CD4-positive, alpha-beta T cell treated with Interleukin-10 for 1 hour (primary cell): Measurements from ENCODE around the gene SGPL1.

Source experiments
- DNase-seq: peaks from one replicate; pipeline ENCODE4 v3.0.0-alpha.2; 2020

SGPL1 gene

DNA sequence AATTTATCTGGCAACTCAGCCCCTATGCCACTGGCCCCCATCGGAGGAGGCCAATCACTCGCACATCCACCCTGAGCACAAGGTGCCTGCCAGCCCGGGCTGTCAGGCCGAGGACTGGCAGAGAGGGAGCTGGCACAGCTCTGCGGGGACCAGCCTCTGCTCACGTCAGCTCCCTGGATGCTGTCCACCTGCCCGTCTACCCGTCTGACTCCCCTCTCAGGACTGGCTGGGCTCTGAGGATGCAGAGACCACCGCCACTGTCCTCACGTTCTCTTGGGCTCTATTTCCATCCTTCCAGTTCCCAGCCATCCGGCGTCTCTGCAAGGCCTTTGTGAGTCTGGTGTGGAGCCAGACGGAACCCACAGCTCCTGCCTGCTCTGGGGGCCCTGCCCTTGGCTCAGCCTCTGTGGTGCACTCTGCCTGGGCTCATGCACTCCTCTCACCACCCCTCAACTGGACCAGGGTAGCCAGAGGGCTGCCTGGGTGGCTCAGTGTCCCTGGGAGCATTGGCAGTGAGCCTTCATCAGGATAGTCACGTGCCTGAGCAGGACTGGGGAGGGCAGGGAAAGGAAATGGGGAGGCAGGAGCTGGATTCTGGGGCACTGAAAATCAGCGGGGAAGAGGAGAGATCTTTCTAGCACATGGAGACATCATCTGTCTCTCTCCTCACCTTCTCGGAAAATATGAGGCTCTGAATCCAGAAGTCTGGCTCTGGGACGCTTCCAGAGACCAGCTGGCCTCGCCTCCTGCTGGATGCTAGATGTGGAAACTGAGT lies 110.7 kb downstream of the SGPL1 start:
- DNase-seq, result no peak

DNA sequence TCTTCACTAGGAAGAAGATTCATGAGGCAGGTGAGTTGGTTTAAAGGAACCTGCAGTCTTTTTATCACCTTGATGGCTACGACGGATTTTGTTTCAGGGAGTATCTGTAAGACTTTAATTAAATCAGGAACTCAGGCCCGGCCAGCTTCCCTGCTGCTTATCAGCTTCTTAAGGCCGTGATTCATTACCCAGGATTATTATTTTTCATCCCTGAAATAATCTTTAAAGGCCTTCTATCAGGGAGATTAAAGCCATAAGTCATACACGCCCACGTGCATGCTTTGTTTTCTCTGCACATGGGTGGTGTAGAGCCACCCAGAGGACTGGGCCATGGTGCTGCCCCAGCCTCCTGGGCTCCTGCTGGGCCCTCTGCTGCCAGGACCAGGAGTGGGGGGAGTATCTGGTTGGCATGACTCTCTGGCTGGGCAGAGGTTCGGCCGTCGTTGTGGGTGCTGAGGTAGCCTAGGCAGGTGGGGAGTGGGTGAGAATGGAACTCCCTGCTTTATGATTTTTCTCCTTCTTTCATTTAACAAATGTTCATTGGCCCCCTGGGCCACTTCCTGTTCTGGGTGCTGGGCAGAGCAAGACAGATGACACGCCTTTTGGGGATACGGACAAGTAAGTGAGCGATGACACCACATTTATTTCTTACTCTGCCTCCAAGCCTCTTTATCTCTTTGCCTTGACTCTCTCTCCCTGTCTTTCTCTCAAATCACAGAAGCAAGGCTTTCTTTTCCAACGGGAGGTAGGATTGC lies 111.6 kb downstream of the SGPL1 start:
- no peak for DNase-seq

DNA sequence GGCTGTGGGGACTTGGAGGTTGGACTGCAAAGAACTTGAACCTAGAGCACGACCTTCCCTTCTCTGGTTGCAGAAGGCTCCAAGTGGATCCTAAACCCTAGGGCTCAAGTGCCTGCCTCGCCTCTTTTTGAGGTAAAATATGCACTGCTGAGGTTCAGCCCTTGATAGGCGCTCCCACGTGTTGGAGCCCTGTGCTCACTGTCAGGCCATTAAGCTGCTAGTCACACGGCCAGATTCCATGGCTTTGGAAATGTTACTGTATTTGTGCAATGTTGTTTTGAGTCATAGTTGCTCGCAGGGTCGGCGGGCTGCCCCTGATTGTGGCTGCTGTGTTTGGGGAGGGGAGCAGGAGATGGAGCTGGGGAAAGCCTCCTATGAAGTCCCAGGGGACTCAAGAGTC lies 112.4 kb downstream of the SGPL1 start:
- DNase-seq, result no peak

DNA sequence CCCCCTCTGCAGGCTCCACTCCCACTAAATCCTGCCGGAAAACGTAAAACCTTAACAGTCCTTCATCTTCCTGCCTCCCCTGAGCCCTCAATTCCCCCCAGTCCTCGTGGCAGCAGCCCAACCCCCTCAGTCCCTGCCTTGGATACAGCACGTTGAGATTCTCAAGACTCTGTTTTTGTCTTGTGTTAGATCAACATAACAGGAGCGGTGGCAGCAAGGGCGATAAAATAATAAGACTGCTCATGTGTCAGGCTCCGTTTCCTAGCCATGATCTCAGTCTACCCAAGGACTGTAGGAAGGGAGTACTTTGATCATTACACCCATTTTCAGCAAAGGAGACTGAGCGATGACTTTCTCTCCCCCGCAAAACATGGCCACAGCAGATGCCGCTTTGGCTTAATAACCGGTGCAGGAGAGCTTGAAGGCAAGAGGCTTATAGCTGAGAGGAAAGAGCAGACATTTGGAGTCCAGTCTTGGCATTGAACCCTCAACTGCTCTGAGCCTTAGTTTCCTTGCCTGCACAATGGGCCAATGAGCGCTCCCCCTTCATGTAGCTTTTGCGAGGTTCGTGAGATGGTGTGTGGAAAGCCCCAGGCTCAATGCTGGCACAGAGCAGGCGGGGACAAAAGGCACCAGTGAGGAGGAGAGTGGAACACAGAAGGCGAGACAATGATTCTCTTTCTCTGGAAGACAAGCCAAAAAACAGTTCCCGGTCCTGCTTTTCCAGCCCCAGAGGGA lies 114.7 kb downstream of the SGPL1 start:
- DNase-seq, result no peak
